HepG2 (cell line): ENCODE results near the gene PDHX. TPM values are rescaled to one million over a fixed set of nuclear protein-coding genes. Genes with fewer than 3 reads are reported as not detected.

Experiments
- CEBPB ChIP-seq: IDR thresholded peaks from 2 replicates; pipeline ENCODE4 v1.6.1; 2011; ENCODE audit warnings: low read depth, low read length, improper control_type of control experiment, borderline replicate concordance
- CENPX ChIP-seq: sonication (generic); formaldehyde crosslinking; IDR thresholded peaks from 2 replicates; pipeline ENCODE4 v1.9.0; 2021; ENCODE audit warnings: mild to moderate bottlenecking, missing genetic modification reagents, moderate library complexity
- DZIP1 ChIP-seq: sonication (generic); formaldehyde crosslinking; IDR thresholded peaks from 2 replicates; pipeline ENCODE4 v1.5.0; 2020; ENCODE audit warnings: mild to moderate bottlenecking, missing genetic modification reagents
- ETV6 ChIP-seq: sonication (generic); formaldehyde crosslinking; conservative IDR thresholded peaks from 2 replicates; pipeline ENCODE4 v1.4.0; 2020; ENCODE audit warnings: missing genetic modification reagents
- KDM5A ChIP-seq: fragments of 200-600 bp; sonication (generic); IDR thresholded peaks from 2 replicates; pipeline ENCODE4 v1.7.0; 2018; ENCODE audit warnings: antibody characterized with exemption, mild to moderate bottlenecking, low read length, borderline replicate concordance
- MNT ChIP-seq: fragments of 450-650 bp; IDR thresholded peaks from 2 replicates; pipeline ENCODE4 v1.6.1; 2016
- MZF1 ChIP-seq: sonication (generic); formaldehyde crosslinking; IDR thresholded peaks from 2 replicates; pipeline ENCODE4 v1.8.1; 2023; ENCODE audit warnings: mild to moderate bottlenecking, missing genetic modification reagents, borderline replicate concordance
- REL ChIP-seq: sonication (generic); formaldehyde crosslinking; conservative IDR thresholded peaks from 2 replicates; pipeline ENCODE4 v1.8.0; 2022; ENCODE audit warnings: mild to moderate bottlenecking, missing genetic modification reagents, moderate library complexity
- SIX4 ChIP-seq: sonication (generic); formaldehyde crosslinking; IDR thresholded peaks from 2 replicates; pipeline ENCODE4 v1.4.0; 2020; ENCODE audit warnings: missing genetic modification reagents
- SMYD3 ChIP-seq: sonication (generic); formaldehyde crosslinking; IDR thresholded peaks from 2 replicates; pipeline ENCODE4 v1.8.1; 2023; ENCODE audit warnings: mild to moderate bottlenecking, missing genetic modification reagents
- ZBTB1 ChIP-seq: sonication (generic); formaldehyde crosslinking; IDR thresholded peaks from 2 replicates; pipeline ENCODE4 v1.4.0; 2020; ENCODE audit warnings: missing genetic modification reagents, borderline replicate concordance
- ZBTB39 ChIP-seq: sonication (generic); formaldehyde crosslinking; IDR thresholded peaks from 2 replicates; pipeline ENCODE4 v1.5.0; 2020; ENCODE audit warnings: missing genetic modification reagents
- ZNF142 ChIP-seq: sonication (generic); formaldehyde crosslinking; IDR thresholded peaks from 2 replicates; pipeline ENCODE4 v1.4.0; 2020; ENCODE audit warnings: missing genetic modification reagents
- ZNF720 ChIP-seq: sonication (generic); formaldehyde crosslinking; IDR thresholded peaks from 2 replicates; pipeline ENCODE4 v1.4.0; 2020; ENCODE audit warnings: missing genetic modification reagents
- ZNF878 ChIP-seq: sonication (generic); formaldehyde crosslinking; IDR thresholded peaks from 2 replicates; pipeline ENCODE4 v1.8.1; 2023; ENCODE audit warnings: mild to moderate bottlenecking, missing genetic modification reagents, moderate library complexity
- polyA plus RNA-seq, 8 experiments: library from polyadenylated mRNA; depleted of rRNA in 3 of 8; stranded (reverse) in 7 of 8; unstranded in 1 of 8; fragments of >200 nt; fragmentation: Illumina TruSeq in 4 of 8; extraction: Trizol in 4 of 8; gene quantifications; 2 replicates each; pipeline versions ENCODE4 v1.2.1 to v1.2.3, GENCODE V29; 2011 to 2016; ENCODE audit warnings: low read depth in 4 of 8, missing spikeins in 1 of 8, mixed read lengths in 1 of 8; ENCODE audit not compliant: insufficient read depth in 1 of 8
- total RNA-seq, 5 experiments: library from RNA; depleted of rRNA; stranded (reverse); fragments of >200 nt; fragmentation: Illumina TruSeq; extraction: Trizol; gene quantifications; 2 replicates each; pipeline ENCODE4 v1.2.3, GENCODE V29; 2016; ENCODE audit warnings: low read depth in 1 of 5

Gene PDHX
- total and polyA plus RNA-seq, 2 of the 13 experiments (the other 11 are each of a cell fraction or from before 2014, with no cell fraction given) = 41.0 to 73.8 TPM

GRCh38 chr11:34929794-34930763, 13.7 kb downstream of the PDHX start (continued):
- TF ChIP-seq CEBPB (peak; percentile 10; the same call in 1 of the 2 replicates), DZIP1 (no peak), CENPX (no peak), SIX4 (CRISPR knock-in tag) (peak; percentile 46; the same call in 1 of the 2 replicates), ETV6 (CRISPR knock-in tag) (0 out of 2 replicates have a peak, but pooled peaks have one; percentile 76), KDM5A (no peak; the same call in 1 of the 2 replicates), ZNF720 (CRISPR knock-in tag) (no peak), ZNF878 (peak; percentile 95), SMYD3 (CRISPR knock-in tag) (peak; percentile 91; the same call in 1 of the 2 replicates), ZNF142 (CRISPR knock-in tag) (0 out of 2 replicates have a peak, but pooled peaks have one; percentile 58), MZF1 (CRISPR knock-in tag) (no peak), ZBTB39 (CRISPR knock-in tag) (peak; percentile 71; the same call in 1 of the 2 replicates), REL (0 out of 2 replicates have a peak, but pooled peaks have one; percentile 52), MNT (peak; percentile 79), ZBTB1 (CRISPR knock-in tag) (no peak)
